ENCODE data around the gene POU4F2. TPM values are rescaled to one million over a fixed set of nuclear protein-coding genes. Genes with fewer than 3 reads are reported as not detected.
"Not testable (repeated sequence)": the region's sequence is repeated elsewhere in the genome, so short reads cannot be mapped to it uniquely, and the experiment has no call there.

Gene POU4F2
- total RNA-seq, 1 donor from 2014 or later, result not detected

- intact Hi-C loops (cut with DNase I), result no loop called here
- no peak for DNase-seq (ENCODE audit: missing footprints)
- ATAC-seq, result no peak
Observed at GRCh38 chr4:146648461-146648783, 9.7 kb downstream of the POU4F2 start.

DNA sequence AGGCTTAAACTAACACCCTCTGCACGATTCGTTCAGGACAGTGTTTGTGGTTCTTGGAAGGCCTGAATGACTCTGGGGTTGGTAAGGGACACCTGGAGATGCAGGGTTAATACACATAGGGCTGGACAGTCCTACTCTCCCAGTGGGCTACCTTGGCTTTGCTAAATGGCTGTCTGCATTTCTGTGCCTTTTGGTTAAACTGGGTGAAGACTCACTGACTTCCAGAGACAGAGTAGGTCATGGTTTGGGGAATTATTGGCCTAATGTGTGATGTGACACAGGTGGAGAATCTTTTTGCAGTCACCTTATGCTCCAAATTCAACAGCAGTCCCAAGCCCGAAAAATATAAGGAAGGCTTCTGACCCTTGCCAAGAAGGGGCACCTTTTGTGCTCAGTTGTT is 10.5 kb downstream of the POU4F2 start:
- ATAC-seq, result no peak
- intact Hi-C loops (cut with DNase I), result no loop called here
- DNase-seq (ENCODE audit: missing footprints), result no peak

- ATAC-seq (no peak), DNase-seq (ENCODE audit: missing footprints) (no peak)
- intact Hi-C loops (cut with DNase I), result no loop called here
Observed at GRCh38 chr4:146650034-146650433, 11.3 kb downstream of the POU4F2 start.

DNA sequence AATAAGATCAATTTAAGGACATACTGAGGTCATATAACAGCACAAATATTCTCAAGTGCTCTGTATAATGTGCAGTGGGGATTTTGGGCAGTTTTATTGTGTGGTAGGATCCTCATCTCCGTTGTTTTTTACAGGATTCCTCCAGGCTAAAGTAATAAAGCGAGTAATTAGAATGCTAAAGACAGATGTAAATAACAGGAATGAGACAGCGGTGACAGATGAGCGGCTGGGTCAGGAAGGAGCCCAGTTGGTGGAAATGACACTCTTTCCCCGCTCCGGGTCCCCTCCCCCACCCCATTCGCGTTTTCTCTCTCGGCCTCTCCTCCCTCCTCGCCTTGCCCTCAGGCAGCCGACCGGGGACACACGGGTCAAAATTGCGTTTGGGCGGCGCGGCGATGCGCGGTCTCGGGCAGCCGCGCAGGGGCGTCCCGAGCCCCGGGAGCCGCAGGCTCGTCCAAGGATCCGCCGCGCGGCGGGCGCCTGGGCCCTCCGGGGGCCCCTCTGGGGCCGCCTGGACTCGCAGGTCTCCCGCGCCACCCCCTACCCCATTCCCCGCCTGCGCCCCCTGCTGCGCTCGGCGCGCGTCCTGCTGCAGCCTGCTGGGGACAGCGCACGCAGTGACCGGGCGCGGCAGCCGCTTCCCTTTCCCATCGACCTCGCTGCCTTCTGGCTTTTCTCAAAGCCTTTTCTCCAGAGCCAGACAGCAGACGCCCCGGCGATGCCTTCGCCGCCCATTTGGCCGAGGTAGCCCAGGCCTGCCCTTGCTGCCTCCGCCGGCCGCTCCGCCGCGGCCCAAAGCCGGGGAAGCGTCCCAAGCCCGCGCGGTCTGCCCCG is 16.2 kb downstream of the POU4F2 start:
- no peak for DNase-seq (ENCODE audit: missing footprints)
- intact Hi-C loops (cut with DNase I), result no loop called here
- ATAC-seq, result peak; percentile 31

DNA sequence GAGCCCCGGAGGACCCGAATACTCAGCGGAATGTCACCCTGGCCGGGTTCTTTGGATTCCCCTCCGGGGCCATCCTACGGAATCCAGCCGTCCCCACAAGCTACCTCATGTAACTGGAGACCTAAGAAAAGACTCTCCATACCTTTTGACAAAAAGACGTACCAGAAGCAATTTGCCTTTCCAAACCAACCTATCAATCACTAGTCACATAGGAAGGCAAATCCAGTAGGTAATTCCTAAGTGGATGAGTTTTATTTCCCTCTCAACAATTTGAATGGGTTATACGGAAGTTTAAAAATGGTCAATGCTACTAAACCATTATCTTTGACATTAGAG is 16.8 kb downstream of the POU4F2 start:
- ATAC-seq, result no peak
- intact Hi-C loops (cut with DNase I), result no loop called here
- no peak for DNase-seq (ENCODE audit: missing footprints)

GRCh38 chr4:146661367-146661766 is 22.7 kb downstream of the POU4F2 start:
- no peak for DNase-seq (ENCODE audit: missing footprints)
- ATAC-seq, result no peak
- intact Hi-C loops (cut with DNase I), result no loop called here

DNA sequence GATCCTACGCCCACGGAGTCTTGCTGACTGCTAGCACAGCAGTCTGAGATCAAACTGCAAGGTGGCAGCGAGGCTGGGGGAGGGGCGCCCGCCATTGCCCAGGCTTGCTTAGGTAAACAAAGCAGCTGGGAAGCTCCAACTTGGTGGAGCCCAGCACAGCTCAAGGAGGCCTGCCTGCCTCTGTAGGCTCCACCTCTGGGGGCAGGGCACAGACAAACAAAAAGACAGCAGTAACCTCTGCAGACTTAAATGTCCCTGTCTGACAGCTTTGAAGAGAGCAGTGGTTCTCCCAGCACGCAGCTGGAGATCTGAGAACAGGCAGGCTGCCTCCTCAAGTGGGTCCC is 25.2 kb downstream of the POU4F2 start:
- ATAC-seq; DNase-seq (ENCODE audit: missing footprints); intact Hi-C loops (cut with DNase I): not testable (repeated sequence)

DNA sequence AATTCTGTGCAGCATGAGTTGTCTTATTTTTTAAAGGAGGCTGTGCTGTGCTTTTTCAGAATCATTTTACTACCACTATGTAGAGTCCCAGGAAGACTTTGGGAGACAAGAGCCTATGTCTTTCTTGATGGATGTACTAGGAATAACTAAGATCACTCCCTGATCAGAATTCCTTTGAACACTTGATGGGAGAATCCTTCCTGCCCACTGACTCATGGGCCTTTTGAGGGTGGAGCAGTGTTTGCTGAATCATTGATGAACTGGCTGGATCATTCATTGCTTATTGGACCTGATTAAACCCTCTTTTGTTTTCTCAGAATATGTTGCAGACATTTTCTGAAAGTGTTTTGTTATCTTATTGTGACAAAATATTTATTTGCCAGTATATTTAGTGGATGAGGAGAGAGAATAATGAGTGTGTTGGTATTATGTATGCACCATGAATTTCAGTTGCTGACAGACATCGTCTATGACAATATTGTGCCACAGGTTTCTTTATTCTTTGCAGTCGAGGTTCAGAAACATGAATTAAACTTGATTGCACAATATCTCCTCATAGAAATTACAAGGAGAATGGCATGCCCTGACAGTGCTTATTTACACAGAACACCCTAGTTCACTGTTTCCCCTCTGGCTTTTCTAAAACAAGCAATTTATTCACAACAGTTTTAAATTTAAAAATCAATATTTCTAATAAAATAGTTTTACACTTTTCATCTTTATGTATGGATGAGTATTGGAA is 36.3 kb downstream of the POU4F2 start:
- intact Hi-C loops (cut with DNase I), result no loop called here
- ATAC-seq (no peak), DNase-seq (ENCODE audit: missing footprints) (no peak)

Other genes starting within 250 kb of the POU4F2 start
- 4.4 TPM for gene SLC10A7, start 117.0 kb upstream of the POU4F2 start, total RNA-seq

Measured in Right ventricle myocardium inferior (tissue), 1 donor.